ENCODE data around the gene GPANK1.

DNA sequence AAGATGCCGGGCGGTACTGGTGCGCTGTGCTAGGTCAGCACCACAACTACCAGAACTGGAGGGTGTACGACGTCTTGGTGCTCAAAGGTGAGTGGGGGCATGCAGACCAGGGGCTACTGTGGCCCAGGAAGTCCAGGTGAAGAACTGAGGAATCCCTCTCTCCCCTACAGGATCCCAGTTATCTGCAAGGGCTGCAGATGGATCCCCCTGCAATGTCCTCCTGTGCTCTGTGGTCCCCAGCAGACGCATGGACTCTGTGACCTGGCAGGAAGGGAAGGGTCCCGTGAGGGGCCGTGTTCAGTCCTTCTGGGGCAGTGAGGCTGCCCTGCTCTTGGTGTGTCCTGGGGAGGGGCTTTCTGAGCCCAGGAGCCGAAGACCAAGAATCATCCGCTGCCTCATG lies 42.9 kb upstream of the GPANK1 start:
- TF ChIP-seq, protein P1, sequence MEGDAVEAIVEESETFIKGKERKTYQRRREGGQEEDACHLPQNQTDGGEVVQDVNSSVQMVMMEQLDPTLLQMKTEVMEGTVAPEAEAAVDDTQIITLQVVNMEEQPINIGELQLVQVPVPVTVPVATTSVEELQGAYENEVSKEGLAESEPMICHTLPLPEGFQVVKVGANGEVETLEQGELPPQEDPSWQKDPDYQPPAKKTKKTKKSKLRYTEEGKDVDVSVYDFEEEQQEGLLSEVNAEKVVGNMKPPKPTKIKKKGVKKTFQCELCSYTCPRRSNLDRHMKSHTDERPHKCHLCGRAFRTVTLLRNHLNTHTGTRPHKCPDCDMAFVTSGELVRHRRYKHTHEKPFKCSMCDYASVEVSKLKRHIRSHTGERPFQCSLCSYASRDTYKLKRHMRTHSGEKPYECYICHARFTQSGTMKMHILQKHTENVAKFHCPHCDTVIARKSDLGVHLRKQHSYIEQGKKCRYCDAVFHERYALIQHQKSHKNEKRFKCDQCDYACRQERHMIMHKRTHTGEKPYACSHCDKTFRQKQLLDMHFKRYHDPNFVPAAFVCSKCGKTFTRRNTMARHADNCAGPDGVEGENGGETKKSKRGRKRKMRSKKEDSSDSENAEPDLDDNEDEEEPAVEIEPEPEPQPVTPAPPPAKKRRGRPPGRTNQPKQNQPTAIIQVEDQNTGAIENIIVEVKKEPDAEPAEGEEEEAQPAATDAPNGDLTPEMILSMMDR (IDR thresholded peaks at IDR 0.05): no peak
- TF ChIP-seq POLR2A (IDR thresholded peaks at IDR 0.05): no peak

Measured in ovary (tissue), 3 donors.